ENCODE results near the gene KRT10. TPM values are rescaled to one million over a fixed set of nuclear protein-coding genes. Genes with fewer than 3 reads are reported as not detected.
"Not testable (repeated sequence)": the region's sequence is repeated elsewhere in the genome, so short reads cannot be mapped to it uniquely, and the experiment has no call there.

Gene KRT10
- total RNA-seq, 1 donor, result 12.2 TPM

- no peak for TF ChIP-seq CTCF (IDR thresholded peaks at IDR 0.05; ENCODE audit: insufficient read depth, low read length)
- peak overlapping the region; percentile 71 for H3K4me3 ChIP-seq (ENCODE audit: low read depth, low read length)
- no peak for DNase-seq (ENCODE audit: low read depth)
These were observed 4.1 kb downstream of the KRT10 start for GRCh38 chr17:40818343-40818732.

GRCh38 chr17:40817103-40817682 lies 5.2 kb downstream of the KRT10 start:
- no peak for TF ChIP-seq CTCF (IDR thresholded peaks at IDR 0.05; ENCODE audit: insufficient read depth, low read length)
- no peak for DNase-seq (ENCODE audit: low read depth)
- no peak overlapping the region for H3K4me3 ChIP-seq (ENCODE audit: low read depth, low read length)

- TF ChIP-seq CTCF (IDR thresholded peaks at IDR 0.05; ENCODE audit: insufficient read depth, low read length), result no peak
- DNase-seq (ENCODE audit: low read depth), result no peak
- H3K4me3 ChIP-seq (ENCODE audit: low read depth, low read length), result no peak overlapping the region
These were observed 5.8 kb downstream of the KRT10 start for GRCh38 chr17:40816569-40816968.

GRCh38 chr17:40815381-40815780 lies 7.0 kb downstream of the KRT10 start:
- DNase-seq (ENCODE audit: low read depth), result no peak

GRCh38 chr17:40814657-40815056 lies 7.8 kb downstream of the KRT10 start:
- not testable (repeated sequence) for H3K4me3 ChIP-seq (ENCODE audit: low read depth, low read length); DNase-seq (ENCODE audit: low read depth)

More at GRCh38 chr17:40815381-40815780, 7.0 kb downstream of the KRT10 start:
- no peak overlapping the region for H3K4me3 ChIP-seq (ENCODE audit: low read depth, low read length)
- TF ChIP-seq CTCF (IDR thresholded peaks at IDR 0.05; ENCODE audit: insufficient read depth, low read length), result no peak

GRCh38 chr17:40813804-40814203 lies 8.6 kb downstream of the KRT10 start:
- DNase-seq (ENCODE audit: low read depth), result peak; percentile 13
- no peak for TF ChIP-seq CTCF (IDR thresholded peaks at IDR 0.05; ENCODE audit: insufficient read depth, low read length)
- no peak overlapping the region for H3K4me3 ChIP-seq (ENCODE audit: low read depth, low read length)

GRCh38 chr17:40812639-40813038 lies 9.8 kb downstream of the KRT10 start:
- TF ChIP-seq CTCF (IDR thresholded peaks at IDR 0.05; ENCODE audit: insufficient read depth, low read length), result no peak
- H3K4me3 ChIP-seq (ENCODE audit: low read depth, low read length), result no peak overlapping the region
- DNase-seq (ENCODE audit: low read depth), result no peak

Data from fibroblast of the aortic adventitia (primary cell).